Neural progenitor cell (in vitro differentiated cells): Measurements from ENCODE around the gene PEF1.

Experiments used
- EZH2 ChIP-seq: fragments of 200-600 bp; sonication (generic); IDR thresholded peaks from 2 replicates; pipeline ENCODE4 v1.6.1; 2017; ENCODE audit warnings: antibody characterized with exemption, mild to moderate bottlenecking, moderate library complexity
- TF ChIP-seq, protein P1 (sequence below): fragments of 200-600 bp; sonication (generic); IDR thresholded peaks from 2 replicates; pipeline ENCODE4 v1.5.1; 2017; ENCODE audit warnings: antibody characterized with exemption, mild to moderate bottlenecking

- TF ChIP-seq, protein P1, sequence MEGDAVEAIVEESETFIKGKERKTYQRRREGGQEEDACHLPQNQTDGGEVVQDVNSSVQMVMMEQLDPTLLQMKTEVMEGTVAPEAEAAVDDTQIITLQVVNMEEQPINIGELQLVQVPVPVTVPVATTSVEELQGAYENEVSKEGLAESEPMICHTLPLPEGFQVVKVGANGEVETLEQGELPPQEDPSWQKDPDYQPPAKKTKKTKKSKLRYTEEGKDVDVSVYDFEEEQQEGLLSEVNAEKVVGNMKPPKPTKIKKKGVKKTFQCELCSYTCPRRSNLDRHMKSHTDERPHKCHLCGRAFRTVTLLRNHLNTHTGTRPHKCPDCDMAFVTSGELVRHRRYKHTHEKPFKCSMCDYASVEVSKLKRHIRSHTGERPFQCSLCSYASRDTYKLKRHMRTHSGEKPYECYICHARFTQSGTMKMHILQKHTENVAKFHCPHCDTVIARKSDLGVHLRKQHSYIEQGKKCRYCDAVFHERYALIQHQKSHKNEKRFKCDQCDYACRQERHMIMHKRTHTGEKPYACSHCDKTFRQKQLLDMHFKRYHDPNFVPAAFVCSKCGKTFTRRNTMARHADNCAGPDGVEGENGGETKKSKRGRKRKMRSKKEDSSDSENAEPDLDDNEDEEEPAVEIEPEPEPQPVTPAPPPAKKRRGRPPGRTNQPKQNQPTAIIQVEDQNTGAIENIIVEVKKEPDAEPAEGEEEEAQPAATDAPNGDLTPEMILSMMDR: no peak
- no peak for TF ChIP-seq EZH2
Measured at GRCh38 chr1:31659889-31660288, 15.2 kb upstream of the PEF1 start.
